Ovary (tissue), 3 donors: ENCODE measurements around the gene CUTA.

Experiments
- POLR2A ChIP-seq: fragments of 450-650 bp; IDR thresholded peaks from one replicate; pipeline ENCODE4 v1.6.1; 2017; ENCODE audit warnings: antibody characterized with exemption, mild to moderate bottlenecking, moderate library complexity
- TF ChIP-seq, protein P1 (sequence below), 3 donors: fragments of 450-650 bp in 2 of 3; fragments of 200-600 bp in 1 of 3; IDR thresholded peaks; one replicate each; pipeline versions ENCODE4 v1.5.1 to v1.8.0; 2016 to 2022; ENCODE audit warnings: antibody characterized with exemption in 3 of 3, mild to moderate bottlenecking in 1 of 3
- donor health status: DM: no; HTN: no; CAD: no.

DNA sequence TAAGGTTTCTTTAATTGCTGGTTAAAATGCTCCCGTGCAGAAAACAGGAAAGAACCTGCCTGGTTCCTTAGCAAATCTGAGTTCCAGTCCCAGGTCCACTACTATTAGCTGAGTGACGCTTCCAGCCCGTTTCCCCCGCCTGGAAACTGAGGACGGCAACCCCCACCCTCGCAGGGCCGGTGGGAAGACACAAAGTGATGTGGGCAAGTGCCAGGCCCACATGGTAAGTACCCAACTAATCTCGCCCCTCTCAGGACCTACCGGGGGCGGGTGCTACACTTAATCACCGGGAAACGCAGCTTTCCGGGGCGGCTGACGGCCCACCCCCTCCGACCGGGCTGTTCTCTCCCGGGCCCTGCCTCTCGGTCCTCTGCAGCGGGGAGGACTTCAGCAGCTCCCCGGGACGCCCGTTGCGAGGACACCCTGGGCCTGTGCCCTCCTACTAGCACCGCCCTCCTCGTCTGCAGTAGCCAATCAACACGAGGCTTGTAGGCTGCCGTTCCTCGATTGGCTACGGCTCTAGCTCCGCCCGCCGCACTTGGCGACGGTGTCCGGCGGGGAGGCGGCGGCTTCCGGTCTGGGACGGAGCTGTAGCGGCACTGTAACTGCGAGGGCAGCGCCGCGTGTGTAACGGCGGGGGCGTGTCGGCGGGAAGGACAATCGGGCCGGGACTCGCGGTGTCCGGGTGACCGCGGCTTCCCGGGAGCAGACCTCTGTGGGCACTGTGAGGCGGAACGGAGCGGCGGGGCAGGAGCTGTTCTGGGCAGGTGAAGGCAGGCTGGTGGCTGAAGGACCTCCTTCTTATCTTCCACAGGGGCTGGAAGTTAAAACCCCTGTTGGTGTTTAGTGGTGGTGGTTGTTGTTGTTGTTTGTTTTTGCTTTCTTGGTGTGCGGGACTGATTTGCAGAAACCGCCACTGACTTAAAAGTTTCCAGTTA, 36.4 kb upstream of the CUTA start, which contains the start of gene ZBTB9:
- peak; percentile 76 for TF ChIP-seq POLR2A
- TF ChIP-seq, protein P1, sequence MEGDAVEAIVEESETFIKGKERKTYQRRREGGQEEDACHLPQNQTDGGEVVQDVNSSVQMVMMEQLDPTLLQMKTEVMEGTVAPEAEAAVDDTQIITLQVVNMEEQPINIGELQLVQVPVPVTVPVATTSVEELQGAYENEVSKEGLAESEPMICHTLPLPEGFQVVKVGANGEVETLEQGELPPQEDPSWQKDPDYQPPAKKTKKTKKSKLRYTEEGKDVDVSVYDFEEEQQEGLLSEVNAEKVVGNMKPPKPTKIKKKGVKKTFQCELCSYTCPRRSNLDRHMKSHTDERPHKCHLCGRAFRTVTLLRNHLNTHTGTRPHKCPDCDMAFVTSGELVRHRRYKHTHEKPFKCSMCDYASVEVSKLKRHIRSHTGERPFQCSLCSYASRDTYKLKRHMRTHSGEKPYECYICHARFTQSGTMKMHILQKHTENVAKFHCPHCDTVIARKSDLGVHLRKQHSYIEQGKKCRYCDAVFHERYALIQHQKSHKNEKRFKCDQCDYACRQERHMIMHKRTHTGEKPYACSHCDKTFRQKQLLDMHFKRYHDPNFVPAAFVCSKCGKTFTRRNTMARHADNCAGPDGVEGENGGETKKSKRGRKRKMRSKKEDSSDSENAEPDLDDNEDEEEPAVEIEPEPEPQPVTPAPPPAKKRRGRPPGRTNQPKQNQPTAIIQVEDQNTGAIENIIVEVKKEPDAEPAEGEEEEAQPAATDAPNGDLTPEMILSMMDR (IDR thresholded peaks at IDR 0.05): no peak
